ENCODE results near the gene MGAT2. TPM values are rescaled to one million over a fixed set of nuclear protein-coding genes. Genes with fewer than 3 reads are reported as not detected.

The MGAT2 gene
- total and polyA plus RNA-seq, 2 donors from 2014 or later: 11.9 to 31.8 TPM

- DNase-seq (no peak), FAIRE-seq (no peak)
- no peak overlapping the region for H3K4me3 ChIP-seq (ENCODE audit: low read length in 3 of 3)
- H3K36me3 ChIP-seq (ENCODE audit: control insufficient read depth in 2 of 3, insufficient read depth in 3 of 3, low read length in 3 of 3): no peaks in the 10 kb centered on the region
- no peak for TF ChIP-seq CTCF (IDR thresholded peaks at IDR 0.05; ENCODE audit: borderline replicate concordance, extremely low read depth, insufficient read depth)
- H3K27ac ChIP-seq (ENCODE audit: low read depth in 2 of 2, low read length in 2 of 2): no peak overlapping the region
- H3K27me3 ChIP-seq (ENCODE audit: control insufficient read depth, insufficient read depth, low read length): no peaks in the 10 kb centered on the region
- intact Hi-C loops (cut with DNase I): no loop called here
- H3K4me1 ChIP-seq (ENCODE audit: control insufficient read depth in 2 of 3, insufficient read depth in 2 of 3, low read depth in 1 of 3, low read length in 3 of 3): no peaks in the 10 kb centered on the region
- no peak overlapping the region for H3K9ac ChIP-seq (ENCODE audit: low read length in 3 of 3)
- no peaks in the 10 kb centered on the region for H3K9me3 ChIP-seq (ENCODE audit: control insufficient read depth in 2 of 3, insufficient read depth in 1 of 3, low read length in 3 of 3)
Observed at GRCh38 chr14:49659526-49660455, 39.2 kb downstream of the MGAT2 start.

- Histone ChIP-seq H3K9me3 (ENCODE audit: control insufficient read depth in 2 of 3, insufficient read depth in 1 of 3, low read length in 3 of 3) (no peaks in the 10 kb centered on the region), H3K27me3 (ENCODE audit: control insufficient read depth, insufficient read depth, low read length) (no peaks in the 10 kb centered on the region), H3K9ac (ENCODE audit: low read length in 3 of 3) (no peak overlapping the region), H3K4me1 (ENCODE audit: control insufficient read depth in 2 of 3, insufficient read depth in 2 of 3, low read depth in 1 of 3, low read length in 3 of 3) (no peaks in the 10 kb centered on the region), H3K27ac (ENCODE audit: low read depth in 2 of 2, low read length in 2 of 2) (no peak overlapping the region), H3K36me3 (ENCODE audit: control insufficient read depth in 2 of 3, insufficient read depth in 3 of 3, low read length in 3 of 3) (no peaks in the 10 kb centered on the region), H3K4me3 (ENCODE audit: low read length in 3 of 3) (no peak overlapping the region)
- no peak for TF ChIP-seq CTCF (IDR thresholded peaks at IDR 0.05; ENCODE audit: borderline replicate concordance, extremely low read depth, insufficient read depth)
- FAIRE-seq (no peak), DNase-seq (no peak)
- intact Hi-C loops (cut with DNase I): no loop called here
Observed at GRCh38 chr14:49670475-49670874, 49.9 kb downstream of the MGAT2 start.

Other genes starting within 250 kb of the MGAT2 start
- 1,054 TPM for gene RPS29, start 34.4 kb upstream of the MGAT2 start, total RNA-seq
- 2,862 TPM for gene RPS29, start 34.4 kb upstream of the MGAT2 start, polyA plus RNA-seq (ENCODE audit: insufficient read depth, low read depth, low replicate concordance)
- 6.6 TPM for gene LRR1, start 21.9 kb upstream of the MGAT2 start, total RNA-seq
- 7.7 TPM for gene LRR1, start 21.9 kb upstream of the MGAT2 start, polyA plus RNA-seq (ENCODE audit: insufficient read depth, low read depth, low replicate concordance)
- 157 TPM for gene RPL36AL, start 173 bp upstream of the MGAT2 start, total RNA-seq
- gene RPL36AL, start 173 bp upstream of the MGAT2 start, polyA plus RNA-seq (ENCODE audit: insufficient read depth, low read depth, low replicate concordance): 455 TPM
- 7.7 TPM for gene DNAAF2, start 14.4 kb downstream of the MGAT2 start, total RNA-seq
- 6.9 TPM for gene DNAAF2, start 14.4 kb downstream of the MGAT2 start, polyA plus RNA-seq (ENCODE audit: insufficient read depth, low read depth, low replicate concordance)
- gene POLE2, start 67.4 kb downstream of the MGAT2 start, total RNA-seq: 2.6 TPM
- gene POLE2, start 67.4 kb downstream of the MGAT2 start, polyA plus RNA-seq (ENCODE audit: insufficient read depth, low read depth, low replicate concordance): 0.58 TPM
- gene KLHDC1, start 72.3 kb downstream of the MGAT2 start, total RNA-seq: 8.4 TPM
- gene KLHDC1, start 72.3 kb downstream of the MGAT2 start, polyA plus RNA-seq (ENCODE audit: insufficient read depth, low read depth, low replicate concordance): 2.3 TPM
- gene KLHDC2, start 147.4 kb downstream of the MGAT2 start, total RNA-seq: 58.7 TPM
- 83.4 TPM for gene KLHDC2, start 147.4 kb downstream of the MGAT2 start, polyA plus RNA-seq (ENCODE audit: insufficient read depth, low read depth, low replicate concordance)
- gene NEMF, start 232.0 kb downstream of the MGAT2 start, total RNA-seq: 79.9 TPM
- gene NEMF, start 232.0 kb downstream of the MGAT2 start, polyA plus RNA-seq (ENCODE audit: insufficient read depth, low read depth, low replicate concordance): 26.1 TPM